Measurements from ENCODE around the gene MSRB3.

The MSRB3 gene

GRCh38 chr12:65325183-65325582 lies 46.7 kb downstream of the MSRB3 start:
- no peak for DNase-seq (ENCODE audit: low read depth)

GRCh38 chr12:65326616-65327015 lies 48.1 kb downstream of the MSRB3 start:
- no peak for DNase-seq (ENCODE audit: low read depth)

- no peak for DNase-seq (ENCODE audit: low read depth)
Measured at GRCh38 chr12:65327207-65328076, 49.0 kb downstream of the MSRB3 start.

GRCh38 chr12:65329721-65330120 lies 51.2 kb downstream of the MSRB3 start:
- DNase-seq (ENCODE audit: low read depth): no peak

GRCh38 chr12:65330331-65330730 lies 51.8 kb downstream of the MSRB3 start:
- DNase-seq (ENCODE audit: low read depth): no peak

- DNase-seq (ENCODE audit: low read depth): no peak
Measured at GRCh38 chr12:65331456-65331855, 53.0 kb downstream of the MSRB3 start.

GRCh38 chr12:65333649-65334048 lies 55.2 kb downstream of the MSRB3 start:
- no peak for DNase-seq (ENCODE audit: low read depth)

GRCh38 chr12:65334521-65334920 lies 56.0 kb downstream of the MSRB3 start:
- no peak for DNase-seq (ENCODE audit: low read depth)

GRCh38 chr12:65335021-65335714 lies 56.7 kb downstream of the MSRB3 start:
- DNase-seq (ENCODE audit: low read depth): no peak

GRCh38 chr12:65335981-65336380 lies 57.5 kb downstream of the MSRB3 start:
- no peak for DNase-seq (ENCODE audit: low read depth)

GRCh38 chr12:65339161-65339560 lies 60.7 kb downstream of the MSRB3 start:
- no peak for DNase-seq (ENCODE audit: low read depth)

GRCh38 chr12:65343230-65343629 lies 64.7 kb downstream of the MSRB3 start:
- DNase-seq (ENCODE audit: low read depth): no peak

GRCh38 chr12:65343801-65344200 lies 65.3 kb downstream of the MSRB3 start:
- no peak for DNase-seq (ENCODE audit: low read depth)

- DNase-seq (ENCODE audit: low read depth): no peak
Measured at GRCh38 chr12:65355461-65355860, 77.0 kb downstream of the MSRB3 start.

GRCh38 chr12:65362234-65363031 lies 84.0 kb downstream of the MSRB3 start:
- DNase-seq (ENCODE audit: low read depth): no peak

GRCh38 chr12:65364046-65364445 lies 85.6 kb downstream of the MSRB3 start:
- no peak for DNase-seq (ENCODE audit: low read depth)

GRCh38 chr12:65367396-65367795 lies 88.9 kb downstream of the MSRB3 start:
- no peak for DNase-seq (ENCODE audit: low read depth)

GRCh38 chr12:65368055-65368454 lies 89.6 kb downstream of the MSRB3 start:
- DNase-seq (ENCODE audit: low read depth): no peak

GRCh38 chr12:65372574-65372973 lies 94.1 kb downstream of the MSRB3 start:
- no peak for DNase-seq (ENCODE audit: low read depth)

- DNase-seq (ENCODE audit: low read depth): no peak
Measured at GRCh38 chr12:65384240-65384639, 105.8 kb downstream of the MSRB3 start.

GRCh38 chr12:65387396-65387795 lies 108.9 kb downstream of the MSRB3 start:
- no peak for DNase-seq (ENCODE audit: low read depth)

- no peak for DNase-seq (ENCODE audit: low read depth)
Measured at GRCh38 chr12:65389436-65389835, 111.0 kb downstream of the MSRB3 start.

GRCh38 chr12:65391711-65392110 lies 113.2 kb downstream of the MSRB3 start:
- no peak for DNase-seq (ENCODE audit: low read depth)

Measured in T follicular helper cell (primary cell).